Subcutaneous adipose tissue (tissue), 4 donors: ENCODE data around the gene DCANP1. TPM values are rescaled to one million over a fixed set of nuclear protein-coding genes. Genes with fewer than 3 reads are reported as not detected.

ENCODE experiments used
- total RNA-seq, 4 donors: library from RNA; depleted of rRNA; stranded (reverse); fragments of >200 nt; gene quantifications; one replicate each; pipeline ENCODE4 v1.1.0, GENCODE V29; 2016
- TF ChIP-seq, protein P1 (sequence below): fragments of 450-650 bp; IDR thresholded peaks from one replicate; pipeline ENCODE4 v1.5.1; 2016; ENCODE audit warnings: low read depth, mild to moderate bottlenecking, control low read depth, antibody characterized with exemption, moderate library complexity

DCANP1 gene, protein sequence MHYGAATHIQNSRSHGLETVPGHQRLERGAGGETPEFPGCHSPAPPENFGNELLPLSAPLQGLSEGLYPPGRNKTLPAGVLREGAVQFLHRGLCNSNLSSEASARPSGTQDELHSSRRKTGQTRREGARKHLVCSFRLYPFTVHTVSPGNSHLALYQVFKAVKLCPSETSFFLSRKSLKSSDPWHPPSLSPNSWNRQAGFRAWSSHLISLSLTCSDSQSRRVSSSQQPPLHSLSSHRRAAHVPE
- total RNA-seq, result under 1 TPM in 1 of 4 donors, not detected in 3; 0.17 TPM

- TF ChIP-seq, protein P1, sequence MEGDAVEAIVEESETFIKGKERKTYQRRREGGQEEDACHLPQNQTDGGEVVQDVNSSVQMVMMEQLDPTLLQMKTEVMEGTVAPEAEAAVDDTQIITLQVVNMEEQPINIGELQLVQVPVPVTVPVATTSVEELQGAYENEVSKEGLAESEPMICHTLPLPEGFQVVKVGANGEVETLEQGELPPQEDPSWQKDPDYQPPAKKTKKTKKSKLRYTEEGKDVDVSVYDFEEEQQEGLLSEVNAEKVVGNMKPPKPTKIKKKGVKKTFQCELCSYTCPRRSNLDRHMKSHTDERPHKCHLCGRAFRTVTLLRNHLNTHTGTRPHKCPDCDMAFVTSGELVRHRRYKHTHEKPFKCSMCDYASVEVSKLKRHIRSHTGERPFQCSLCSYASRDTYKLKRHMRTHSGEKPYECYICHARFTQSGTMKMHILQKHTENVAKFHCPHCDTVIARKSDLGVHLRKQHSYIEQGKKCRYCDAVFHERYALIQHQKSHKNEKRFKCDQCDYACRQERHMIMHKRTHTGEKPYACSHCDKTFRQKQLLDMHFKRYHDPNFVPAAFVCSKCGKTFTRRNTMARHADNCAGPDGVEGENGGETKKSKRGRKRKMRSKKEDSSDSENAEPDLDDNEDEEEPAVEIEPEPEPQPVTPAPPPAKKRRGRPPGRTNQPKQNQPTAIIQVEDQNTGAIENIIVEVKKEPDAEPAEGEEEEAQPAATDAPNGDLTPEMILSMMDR, result no peak
Measured at GRCh38 chr5:135447298-135447929, at the start of gene DCANP1. Gene DCANP1, minus strand, starts transcription at chr5:135447348. Its CDS starts 240 bp downstream, at chr5:135447108.

DNA sequence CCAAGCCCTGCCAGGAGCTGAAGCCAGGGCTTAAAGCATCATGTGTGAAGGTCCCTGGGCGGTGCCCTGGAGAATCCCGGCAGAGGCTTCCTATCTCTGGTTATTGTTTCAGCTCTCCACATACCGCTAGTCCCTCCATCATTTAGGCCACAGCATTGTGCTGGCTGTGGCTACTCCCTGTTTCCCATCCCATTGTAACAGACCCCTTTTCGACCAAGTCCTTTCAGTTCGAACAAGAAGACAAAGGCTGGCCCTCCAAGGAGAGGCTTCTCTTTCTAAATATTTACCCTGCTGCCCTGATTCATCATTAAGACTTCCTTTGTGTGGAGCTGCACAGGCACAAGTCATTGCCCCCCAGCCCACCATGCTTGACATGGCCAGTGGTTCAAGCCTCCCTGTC lies 47.0 kb upstream of the DCANP1 start:
- TF ChIP-seq, protein P1, result no peak

DNA sequence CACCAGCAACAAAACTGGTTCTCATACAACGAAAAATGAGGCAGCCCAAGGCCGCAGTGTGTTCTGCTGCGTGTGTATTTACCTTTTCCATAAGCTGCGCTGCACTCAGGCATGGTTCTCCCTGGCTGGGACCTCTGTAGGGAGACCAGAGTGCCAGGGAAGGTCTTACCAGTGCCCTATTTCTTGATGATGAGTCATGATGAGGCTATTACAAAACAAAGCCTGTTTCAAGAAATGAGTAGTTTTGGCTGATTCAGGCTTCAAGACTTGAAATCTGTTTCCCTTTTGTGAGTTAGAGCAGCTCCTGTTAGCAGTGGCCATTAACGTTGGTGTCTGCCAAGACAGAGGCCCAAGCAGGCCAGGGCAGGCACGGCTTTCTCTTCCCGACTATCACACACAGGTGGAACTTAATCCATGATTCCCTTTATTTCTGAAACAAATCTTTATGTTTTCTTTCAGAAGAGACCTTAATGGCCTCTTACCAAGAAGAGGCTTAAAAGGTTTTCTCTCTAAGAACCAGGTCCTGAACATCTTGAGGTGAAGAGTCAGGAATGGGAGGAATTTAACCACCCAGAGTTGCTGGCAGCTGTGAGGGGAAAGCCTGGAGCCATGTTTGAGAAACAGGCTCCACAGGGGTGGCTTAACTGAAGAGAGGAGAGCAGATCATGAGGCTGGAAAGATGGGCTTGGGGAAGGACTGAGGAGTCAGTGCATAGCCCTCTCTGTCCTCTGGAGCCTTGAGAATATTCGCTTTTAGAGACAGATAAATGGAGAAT lies 46.4 kb upstream of the DCANP1 start:
- TF ChIP-seq, protein P1, result no peak

- TF ChIP-seq, protein P1, result no peak
Measured at GRCh38 chr5:135492319-135492626, 45.1 kb upstream of the DCANP1 start.

DNA sequence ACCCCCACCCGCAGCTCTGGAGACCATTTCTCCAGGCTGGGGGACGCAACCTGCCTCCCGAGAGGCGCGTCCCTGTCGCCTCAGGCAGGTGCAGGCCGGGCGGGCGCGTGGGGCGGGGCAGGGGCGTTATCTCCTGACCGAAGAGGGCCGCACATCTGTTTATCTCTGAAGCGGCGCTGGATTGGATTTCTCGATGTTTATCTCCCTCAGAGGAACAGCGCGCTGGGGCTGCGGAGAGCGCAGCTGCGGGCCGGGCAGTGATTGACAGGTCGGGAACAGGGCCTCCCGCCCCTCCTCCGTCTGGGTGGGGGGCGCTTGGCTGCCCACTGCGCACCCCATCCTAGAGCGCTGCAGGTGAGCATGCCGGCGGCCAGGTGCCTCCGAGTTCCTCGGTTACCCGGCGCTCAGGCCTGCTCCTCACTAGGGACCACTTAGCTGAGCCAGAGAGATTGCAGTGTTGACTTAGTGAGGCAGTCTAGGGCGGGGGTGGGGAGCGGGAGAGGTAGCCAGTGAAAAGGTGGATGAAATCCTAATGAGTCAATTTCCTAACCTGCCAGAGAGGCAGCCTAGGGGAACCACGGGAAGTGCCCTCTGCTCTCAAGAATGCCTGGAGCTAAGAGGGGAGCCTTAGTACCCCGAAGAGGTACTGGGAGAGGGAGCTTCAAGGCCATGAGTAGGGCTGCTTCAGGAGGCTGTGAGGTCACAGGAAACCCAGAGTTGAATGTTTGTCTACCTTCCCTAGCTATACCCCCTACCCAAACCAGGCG lies 44.6 kb upstream of the DCANP1 start:
- TF ChIP-seq, protein P1, result no peak

DNA sequence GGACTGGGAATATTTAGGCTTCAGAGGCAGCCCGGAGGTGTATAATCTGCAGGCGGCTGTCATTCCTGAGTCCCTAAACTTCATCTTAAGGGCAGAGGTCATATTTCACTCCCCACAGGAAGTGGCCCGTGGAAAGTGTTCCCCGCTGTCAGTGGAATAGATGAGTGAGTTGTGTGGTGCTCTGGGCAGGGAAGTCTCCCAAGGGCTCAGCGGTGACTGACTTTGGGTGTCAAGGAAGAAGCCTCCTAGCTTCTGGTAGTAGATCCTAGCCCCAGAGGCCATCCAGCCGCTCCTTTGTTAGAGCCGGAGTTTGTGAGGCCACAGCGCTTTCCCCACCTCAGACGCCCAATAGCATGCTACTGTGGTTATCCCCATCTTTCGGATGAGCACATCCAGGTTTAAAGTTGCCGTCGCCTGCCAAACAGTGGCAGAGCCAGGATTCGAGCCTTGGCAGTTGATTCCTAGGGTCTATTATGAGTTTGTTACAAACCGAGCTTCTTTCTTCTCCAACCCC lies 43.9 kb upstream of the DCANP1 start:
- TF ChIP-seq, protein P1, result no peak
